ENCODE data around the gene OR6T1.

Gene OR6T1

DNA sequence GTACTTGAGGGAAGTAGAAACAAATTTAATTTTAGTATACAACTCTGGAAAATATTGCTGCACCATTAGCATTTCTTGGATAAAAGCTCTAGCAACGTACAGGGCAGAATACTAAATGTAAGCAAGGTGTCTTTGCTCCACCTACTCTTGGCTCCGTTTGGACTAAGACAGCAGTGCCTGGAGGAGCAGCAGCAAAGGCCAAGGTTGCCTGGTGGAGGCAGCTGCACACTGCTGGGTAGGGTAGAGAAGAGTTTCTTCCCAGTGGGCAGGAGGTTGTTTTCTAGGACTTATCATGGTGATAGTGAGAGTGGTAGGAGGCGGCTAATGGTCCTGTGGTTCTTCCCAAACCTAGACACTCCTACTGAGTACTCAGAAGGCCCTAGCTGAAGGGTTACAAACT is 43.8 kb downstream of the OR6T1 start:
- H3K27me3 Mint-ChIP-seq: no peaks in the 10 kb centered on the region
- H3K9me3 Mint-ChIP-seq: no peaks in the 10 kb centered on the region
- H3K4me1 Mint-ChIP-seq (ENCODE audit: low read depth): peaks cover 3% of the 10 kb centered on the region
- H3K4me3 Mint-ChIP-seq: no peak overlapping the region
- no peak overlapping the region for H3K27ac Mint-ChIP-seq
- no peaks in the 10 kb centered on the region for H3K36me3 Mint-ChIP-seq (ENCODE audit: low read depth)
- no peak for DNase-seq
